NCI-H1417 (cell line): ENCODE results near the gene GRHPR.
"Not testable (repeated sequence)": the region's sequence is repeated elsewhere in the genome, so short reads cannot be mapped to it uniquely, and the experiment has no call there.

Experiments used
- DNase-seq, 3 experiments: peaks; one replicate each; lab custom pipeline; 2025; lab: John Stamatoyannopoulos, UW

Gene GRHPR

GRCh38 chr9:37422289-37423104 lies at the start of gene GRHPR:
Gene GRHPR, plus strand, starts transcription at chr9:37422696. Its CDS starts 55 bp downstream, at chr9:37422751.
- DNase-seq: peak; percentile 56 to 77 (median 70)

GRCh38 chr9:37372839-37373238 lies 49.7 kb upstream of the GRHPR start:
- no peak for DNase-seq

- DNase-seq: no peak
Observed at GRCh38 chr9:37373621-37374020, 48.9 kb upstream of the GRHPR start.

- DNase-seq: no peak
Observed at GRCh38 chr9:37374892-37375291, 47.6 kb upstream of the GRHPR start.

- DNase-seq: no peak
Observed at GRCh38 chr9:37377688-37378612, 44.5 kb upstream of the GRHPR start.

GRCh38 chr9:37378613-37379004 lies 43.9 kb upstream of the GRHPR start:
- no peak for DNase-seq

GRCh38 chr9:37379835-37380234 lies 42.7 kb upstream of the GRHPR start:
- no peak for DNase-seq

GRCh38 chr9:37380570-37380969 lies 41.9 kb upstream of the GRHPR start:
- no peak for DNase-seq

- no peak for DNase-seq
Observed at GRCh38 chr9:37381094-37381741, 41.3 kb upstream of the GRHPR start.

- DNase-seq: no peak
Observed at GRCh38 chr9:37382161-37382981, 40.1 kb upstream of the GRHPR start.

- no peak for DNase-seq
Observed at GRCh38 chr9:37382982-37383357, 39.5 kb upstream of the GRHPR start.

- no peak for DNase-seq
Observed at GRCh38 chr9:37383393-37383792, 39.1 kb upstream of the GRHPR start.

GRCh38 chr9:37383876-37384746 lies 38.4 kb upstream of the GRHPR start:
- DNase-seq: no peak

- DNase-seq: no peak
Observed at GRCh38 chr9:37385286-37385685, 37.2 kb upstream of the GRHPR start.

GRCh38 chr9:37386988-37387387 lies 35.5 kb upstream of the GRHPR start:
- no peak for DNase-seq

- DNase-seq: peak in 1 of 3 experiments; percentile 6
Observed at GRCh38 chr9:37390759-37391158, 31.7 kb upstream of the GRHPR start.

GRCh38 chr9:37392272-37392671 lies 30.2 kb upstream of the GRHPR start:
- DNase-seq: no peak

- DNase-seq: no peak
Observed at GRCh38 chr9:37395229-37395628, 27.3 kb upstream of the GRHPR start.

GRCh38 chr9:37395663-37396062 lies 26.8 kb upstream of the GRHPR start:
- no peak for DNase-seq

GRCh38 chr9:37397948-37398347 lies 24.5 kb upstream of the GRHPR start:
- DNase-seq: not testable (repeated sequence)
